NK-92 (cell line): ENCODE data around the gene GCN1.

Source experiments
- DNase-seq: peaks from one replicate; lab custom pipeline; 2025; ENCODE audit not compliant: unreplicated experiment; lab: John Stamatoyannopoulos, UW

The GCN1 gene

DNA sequence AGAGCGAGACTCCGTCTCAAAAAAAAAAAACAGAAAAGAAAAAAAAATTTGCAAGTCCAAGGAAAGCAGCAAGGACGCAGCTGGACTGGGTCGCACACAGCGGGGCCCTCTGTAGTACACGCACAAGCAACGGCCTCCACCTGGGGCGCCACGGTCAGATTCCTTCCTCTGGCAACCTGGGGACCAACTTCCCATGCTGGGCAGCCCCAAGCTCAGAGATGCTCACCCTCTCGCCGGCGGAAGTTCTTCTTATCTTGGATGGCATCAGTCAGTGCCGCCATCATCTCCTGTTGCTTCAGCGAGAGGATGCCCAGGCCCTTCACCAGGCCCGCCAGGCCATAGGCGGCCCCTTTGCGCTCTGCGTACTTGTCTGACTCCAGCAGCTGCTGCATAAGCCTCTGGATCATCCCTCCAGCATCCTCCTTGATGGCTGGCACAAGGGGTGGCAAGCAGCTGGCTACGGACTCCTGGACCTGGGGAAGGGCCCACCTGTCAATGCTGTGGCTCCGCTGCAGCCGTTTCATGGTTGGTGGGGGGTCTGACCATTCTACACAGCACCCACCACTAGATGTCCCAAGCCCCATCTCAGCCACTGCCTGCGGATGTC lies 43.5 kb downstream of the GCN1 start:
- DNase-seq, result no peak

DNA sequence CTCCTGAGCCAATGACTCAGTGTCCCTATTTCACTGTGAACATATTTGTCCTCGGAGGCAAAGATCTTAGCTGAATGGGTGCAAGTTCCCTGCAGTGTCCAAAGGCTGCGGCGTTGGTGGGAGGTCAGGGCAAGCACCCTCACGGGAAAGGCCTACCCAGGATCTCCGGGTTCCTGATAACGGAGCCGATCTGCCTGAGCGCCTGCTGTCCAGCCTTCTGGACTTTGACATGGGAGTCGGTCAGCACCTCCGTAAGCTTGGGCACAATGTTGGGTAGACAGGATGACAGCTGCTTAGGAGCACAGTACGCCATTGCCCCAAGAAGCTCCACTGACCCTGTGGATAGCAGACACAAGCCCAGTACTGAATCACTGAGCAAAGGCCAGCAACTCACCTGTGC lies 46.5 kb downstream of the GCN1 start:
- DNase-seq, result no peak

DNA sequence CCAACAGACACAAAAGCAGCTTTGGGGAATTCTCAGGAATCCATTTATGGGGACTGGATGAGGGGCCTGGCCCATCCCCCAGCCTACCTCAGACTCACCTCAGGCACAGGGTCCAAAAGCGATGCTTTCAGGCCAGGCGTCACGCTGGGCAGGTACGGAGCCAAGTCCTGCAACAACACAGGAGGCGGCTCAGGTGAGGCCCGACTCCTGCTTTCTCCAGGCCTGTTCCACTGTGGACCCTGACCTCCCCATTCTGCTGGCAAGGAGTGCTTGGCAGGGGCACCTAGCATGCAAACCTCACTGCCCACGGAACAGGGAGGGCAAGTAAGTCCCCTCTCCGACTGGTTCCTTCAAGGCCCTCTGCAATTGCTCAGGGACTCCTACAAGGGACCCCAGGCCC lies 49.4 kb downstream of the GCN1 start:
- no peak for DNase-seq

DNA sequence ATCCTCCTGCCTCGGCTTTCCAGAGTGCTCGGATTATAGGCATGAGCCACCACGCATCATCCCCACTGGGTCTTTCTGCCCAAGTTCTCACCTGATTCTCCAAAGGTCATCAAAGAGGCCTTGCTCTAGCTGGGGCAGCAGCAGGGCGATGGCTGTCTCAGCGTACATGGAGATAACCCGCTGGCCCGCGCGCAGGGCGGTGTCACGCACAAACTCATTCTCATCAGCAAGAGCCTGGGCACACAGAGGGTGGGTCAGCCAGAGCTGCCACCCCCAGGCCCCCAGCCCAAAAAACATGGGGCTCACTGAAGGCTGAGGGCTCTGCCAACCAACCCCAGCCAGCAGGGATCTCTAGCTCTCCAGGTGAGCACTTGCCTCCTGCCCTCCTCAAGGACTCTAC lies 50.3 kb downstream of the GCN1 start:
- DNase-seq, result no peak

DNA sequence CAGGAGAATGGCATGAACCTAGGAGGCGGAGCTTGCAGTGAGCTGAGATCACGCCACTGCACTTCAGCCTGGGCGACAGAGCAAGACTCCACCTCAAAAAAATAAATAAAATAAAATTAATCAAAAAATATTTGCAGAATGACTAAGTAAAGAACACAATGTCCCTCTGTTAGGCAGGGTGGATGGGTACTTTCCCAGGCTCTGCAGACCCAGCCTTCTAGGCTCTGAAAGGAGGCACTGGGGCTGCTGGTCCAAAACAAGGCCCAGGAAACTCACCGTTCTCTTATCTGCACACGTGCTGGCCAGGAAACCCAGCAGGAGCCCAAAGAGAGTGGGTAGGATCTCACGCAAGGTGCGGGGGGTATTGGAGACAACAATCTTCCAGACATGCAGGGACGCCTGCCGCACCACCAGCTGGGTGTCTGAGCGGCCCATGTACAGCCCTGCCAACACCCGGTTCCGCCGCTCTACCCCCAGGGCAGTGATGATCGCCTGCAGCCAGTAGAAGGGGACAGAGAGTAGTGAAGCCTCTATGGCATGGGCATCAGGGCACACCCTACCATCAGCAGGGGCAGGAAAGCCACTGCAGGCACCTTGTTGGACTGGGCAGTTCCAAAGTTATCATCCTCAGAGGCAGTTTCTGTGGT lies 52.2 kb downstream of the GCN1 start:
- DNase-seq, result no peak

DNA sequence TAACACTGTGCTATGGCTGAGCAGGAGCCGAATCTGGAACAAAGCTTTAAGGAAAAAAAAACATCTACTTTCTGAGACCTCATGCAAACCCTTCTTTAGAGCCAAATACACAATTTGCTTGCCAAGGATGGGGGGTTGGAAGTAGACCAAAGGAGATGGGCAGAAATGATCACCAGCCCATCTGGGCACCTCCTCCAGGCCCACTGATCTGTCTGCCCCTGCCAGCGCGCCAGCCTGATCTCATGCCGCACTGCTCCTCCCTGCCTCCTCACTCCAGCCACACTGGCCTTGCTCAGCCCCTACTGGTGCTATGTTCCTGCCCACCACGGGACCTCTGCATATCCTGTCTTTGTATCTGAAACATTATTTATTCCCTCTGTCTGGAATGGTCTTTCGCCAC lies 53.2 kb downstream of the GCN1 start:
- DNase-seq, result no peak

DNA sequence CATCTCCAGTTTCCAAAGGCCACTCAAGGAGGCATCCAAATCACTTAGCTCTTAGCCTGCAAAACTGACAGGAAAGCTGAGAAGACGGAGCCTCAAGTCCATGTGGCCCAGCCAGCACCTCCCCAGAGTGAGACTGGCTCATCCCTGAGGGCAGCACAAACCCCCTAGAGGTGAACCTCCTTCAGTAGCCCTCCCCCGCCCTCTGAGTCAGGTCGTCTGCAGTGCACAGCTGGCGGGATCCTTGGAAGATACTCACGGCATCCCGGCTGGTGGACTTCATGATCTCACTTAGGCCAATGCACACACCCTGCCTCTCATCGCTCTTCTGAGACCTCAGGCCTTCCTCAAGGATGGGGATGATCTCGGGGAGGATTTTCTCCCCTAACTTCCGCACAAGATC lies 53.9 kb downstream of the GCN1 start:
- DNase-seq, result no peak

DNA sequence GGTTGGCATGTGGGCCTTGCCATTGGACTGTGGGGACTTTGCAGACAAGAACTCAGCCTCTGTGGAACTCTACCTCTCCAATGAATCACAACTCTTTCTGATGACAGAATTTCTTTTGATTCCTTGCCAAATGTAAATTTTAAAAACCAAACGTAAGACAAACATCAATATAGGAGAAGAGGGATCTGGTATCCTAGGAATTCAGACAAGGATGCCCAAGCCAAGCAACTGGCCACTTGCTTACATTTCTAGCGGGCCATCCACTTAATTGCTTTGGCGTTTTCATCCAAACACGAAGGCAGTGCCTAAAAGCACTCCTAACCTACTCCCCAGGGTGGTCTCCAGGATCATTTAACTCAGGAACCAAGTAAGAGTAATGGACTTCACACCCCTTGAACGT lies 54.6 kb downstream of the GCN1 start:
- no peak for DNase-seq

DNA sequence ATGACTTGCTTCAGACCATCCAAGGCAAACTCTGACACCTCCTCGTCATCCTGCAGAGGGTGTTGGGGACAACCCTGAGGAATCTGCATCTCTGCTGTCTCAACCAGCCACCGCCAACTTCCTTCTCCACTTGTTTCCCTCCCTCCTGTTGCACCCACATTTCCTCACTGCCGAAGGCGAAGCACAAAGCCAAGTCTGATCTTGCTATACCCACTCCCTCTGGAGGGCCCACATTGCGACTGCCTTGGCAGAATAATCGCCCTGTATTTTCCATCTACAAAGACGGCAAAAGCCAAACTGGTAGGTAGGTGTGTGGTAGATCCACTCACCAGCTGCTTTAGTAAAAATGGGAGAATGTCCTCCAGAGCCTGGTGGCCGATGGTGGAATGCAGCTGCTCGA lies 56.1 kb downstream of the GCN1 start:
- no peak for DNase-seq

DNA sequence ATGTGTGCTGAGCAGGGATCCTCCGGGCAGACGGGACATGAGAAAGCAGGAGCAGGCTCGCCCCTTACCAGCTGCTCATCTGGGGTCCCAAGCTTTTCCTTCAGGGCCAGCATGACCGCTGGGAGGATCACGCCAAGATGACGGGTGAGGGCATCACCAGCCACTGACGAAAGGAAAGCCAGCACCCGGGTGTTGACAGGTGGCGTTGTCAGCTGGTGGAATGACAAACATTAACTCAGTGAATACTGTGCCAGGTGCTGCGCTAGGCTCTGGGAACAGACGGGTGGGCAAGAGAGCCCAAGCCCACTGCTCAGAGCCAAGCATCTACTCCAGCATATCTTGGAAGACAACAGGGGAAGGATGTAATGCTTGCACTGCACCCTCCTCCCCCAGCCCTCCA lies 56.7 kb downstream of the GCN1 start:
- no peak for DNase-seq

DNA sequence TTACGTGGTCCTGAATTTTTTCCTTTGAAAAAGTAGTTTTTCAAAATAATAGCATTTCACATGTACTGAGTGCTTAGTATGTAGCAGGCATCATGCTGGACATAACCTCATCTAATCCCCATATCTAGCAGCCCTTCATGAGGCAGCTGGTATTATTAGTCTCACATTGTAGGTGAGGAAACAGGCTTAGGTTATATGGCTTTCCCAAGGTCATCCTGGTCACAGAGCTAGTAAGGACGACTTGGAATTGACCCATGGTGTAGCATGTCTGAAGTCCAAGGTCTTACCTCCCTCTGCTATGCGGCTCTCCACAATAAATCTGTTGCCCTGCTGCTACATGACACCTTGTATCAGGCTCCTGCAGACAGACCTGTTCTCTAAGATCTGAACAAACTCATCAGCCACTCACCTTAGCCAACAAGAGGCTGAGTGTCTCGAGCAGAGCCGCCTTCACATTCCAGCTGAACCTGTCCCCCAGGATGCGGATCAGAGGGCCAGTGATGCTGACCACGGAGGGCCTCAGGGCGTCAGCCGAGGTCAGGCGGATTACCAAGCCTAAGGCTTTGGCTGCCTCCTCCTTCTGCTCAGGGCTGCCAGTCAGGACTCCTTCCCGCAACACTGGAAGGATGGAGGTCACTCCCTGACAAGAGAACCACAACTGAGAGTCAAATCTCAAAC lies 58.3 kb downstream of the GCN1 start:
- no peak for DNase-seq

DNA sequence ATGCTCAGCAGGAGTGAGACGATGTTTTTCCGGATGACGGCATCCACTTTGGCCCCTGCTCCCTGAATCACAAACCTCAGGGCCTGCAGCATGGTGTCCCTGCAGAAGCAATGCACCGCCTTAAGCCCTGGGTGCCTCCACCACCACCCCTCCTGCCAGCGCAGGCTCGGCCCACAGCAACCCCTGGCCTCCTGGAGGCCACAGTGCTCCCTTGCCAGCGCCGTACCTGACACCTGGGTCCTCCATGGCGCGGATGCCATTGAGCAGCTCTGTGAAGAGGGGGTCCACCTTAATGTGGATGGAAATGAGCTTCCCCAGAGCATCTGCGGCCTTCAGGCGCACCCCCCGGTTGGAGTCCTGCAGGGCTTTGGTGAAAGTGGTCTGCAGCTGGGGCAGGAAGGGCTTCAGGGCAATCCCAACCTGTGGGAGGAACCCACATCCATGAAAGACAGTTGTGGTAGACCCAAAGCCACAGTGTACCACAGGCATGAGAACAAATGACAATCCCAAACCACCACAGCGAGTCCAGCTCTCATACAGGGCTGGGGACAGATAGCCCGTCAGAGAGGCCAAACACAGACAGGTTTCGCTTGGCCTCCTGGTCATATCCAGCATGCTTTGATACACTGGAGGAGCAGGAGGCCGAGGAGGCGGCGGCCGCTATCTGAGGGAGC lies 60.1 kb downstream of the GCN1 start:
- no peak for DNase-seq

DNA sequence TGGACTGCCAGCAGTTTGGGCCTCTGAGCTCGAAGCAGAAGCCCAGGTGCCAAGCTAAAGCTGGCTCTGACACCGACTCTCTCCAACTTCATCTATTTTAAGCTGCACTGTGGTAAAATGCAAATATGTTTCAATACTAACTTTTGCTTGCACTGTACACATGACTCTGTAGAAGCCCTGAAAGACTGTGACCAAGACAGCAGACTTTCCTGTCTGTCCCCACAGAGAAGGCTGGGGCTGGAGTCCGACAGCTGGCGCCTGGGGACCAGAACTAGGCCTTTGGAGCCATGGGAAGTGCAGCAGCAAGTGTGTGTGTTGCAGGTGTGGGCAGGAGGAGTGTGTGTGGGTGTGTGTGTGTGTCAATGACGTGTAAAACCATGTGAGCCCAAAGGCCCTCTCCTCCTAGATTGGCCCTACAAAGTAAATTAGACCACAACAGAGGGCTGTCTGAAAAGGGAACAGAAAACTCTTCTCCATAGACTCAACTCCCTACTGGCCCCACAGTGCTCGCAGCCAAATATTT lies 61.6 kb downstream of the GCN1 start:
- no peak for DNase-seq

DNA sequence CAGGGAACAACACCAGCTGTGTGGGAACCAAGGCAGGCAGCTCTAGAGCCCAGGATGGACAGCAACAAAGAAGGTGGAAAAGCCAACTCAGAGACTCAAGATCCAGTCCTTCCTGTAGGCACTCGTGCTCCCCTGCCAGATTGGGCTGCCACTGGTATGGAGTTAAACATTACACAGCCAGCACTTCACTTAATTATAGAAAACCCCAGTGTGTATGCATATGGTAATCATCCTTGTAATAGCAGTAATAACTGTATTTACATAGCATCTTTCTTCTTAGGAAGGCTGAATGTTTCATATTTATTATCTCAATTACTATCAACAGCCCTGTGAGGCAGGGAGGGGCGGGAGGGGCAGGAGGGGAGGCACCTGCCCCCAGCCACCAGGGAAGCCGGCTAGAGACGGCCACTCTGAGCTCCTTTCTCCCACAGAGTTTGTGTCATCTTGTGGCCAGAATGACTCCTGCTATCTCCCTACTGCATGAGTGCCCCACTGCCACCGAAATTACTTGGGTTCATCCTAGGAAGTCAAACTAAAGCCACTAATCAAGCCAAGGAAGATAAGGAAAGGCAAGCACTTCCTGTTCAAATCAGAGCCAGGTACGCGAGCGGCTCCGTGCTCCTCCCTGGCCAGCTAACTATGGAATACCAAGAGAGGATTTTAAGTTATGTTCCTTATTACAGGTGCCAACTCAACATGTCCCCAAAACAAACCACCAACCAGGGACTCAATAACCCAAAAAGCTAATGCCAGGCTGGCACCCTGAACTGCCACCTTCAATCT lies 62.3 kb downstream of the GCN1 start:
- DNase-seq, result no peak

DNA sequence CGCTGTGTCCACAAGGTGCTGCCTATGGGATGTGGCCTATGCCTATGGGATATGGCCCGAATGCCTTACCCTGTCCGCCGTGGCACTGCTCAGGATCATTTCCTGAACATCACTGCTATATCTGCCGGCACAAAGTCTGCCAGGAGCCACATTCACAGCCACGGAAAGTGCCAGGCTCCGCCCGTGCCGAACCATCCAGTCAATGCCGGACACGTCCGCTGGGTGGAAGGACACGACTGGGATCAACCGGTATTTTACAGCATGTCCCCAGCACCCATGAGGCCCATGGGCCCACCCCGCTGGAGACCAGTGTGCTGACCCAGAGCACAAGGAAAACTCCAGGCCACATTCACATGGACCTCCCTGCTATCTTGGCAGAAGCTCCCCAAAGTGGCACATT lies 63.4 kb downstream of the GCN1 start:
- no peak for DNase-seq

DNA sequence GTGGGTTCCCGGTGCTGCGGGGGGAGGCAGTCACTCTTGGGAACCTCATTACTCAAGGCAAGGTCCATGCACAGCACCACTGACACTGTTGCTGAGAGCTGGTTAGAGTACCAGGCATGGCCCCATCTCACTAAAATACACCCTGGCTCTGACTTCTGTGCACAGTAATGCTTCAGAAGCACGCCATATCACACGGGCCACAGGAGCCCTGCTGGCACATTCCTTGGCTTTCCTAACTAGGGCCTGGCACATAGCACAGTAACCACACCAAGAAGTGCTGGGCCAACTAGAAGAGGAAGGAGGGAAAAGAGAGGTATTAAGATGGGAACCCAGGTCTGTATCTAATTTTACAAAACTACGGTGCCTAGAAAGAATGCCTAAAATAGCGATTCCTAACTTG lies 64.5 kb downstream of the GCN1 start:
- no peak for DNase-seq

DNA sequence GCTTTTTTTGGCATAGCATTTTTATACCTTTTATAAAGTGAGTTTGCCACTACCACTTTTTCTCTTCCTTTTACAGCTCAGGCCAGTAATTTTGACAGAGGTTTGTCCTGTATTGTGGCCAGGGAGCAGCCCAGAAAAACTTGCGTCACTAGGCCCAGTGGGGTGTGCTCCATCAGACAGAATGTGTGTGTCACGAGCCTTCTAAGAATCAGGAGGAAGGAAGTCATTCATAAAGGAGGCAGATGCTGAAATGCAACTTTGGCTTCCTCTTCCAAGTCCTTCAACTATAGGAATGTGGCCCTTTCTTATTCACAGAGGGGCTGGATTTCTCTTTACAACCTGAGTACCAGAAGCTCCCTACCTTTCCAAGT lies 67.9 kb downstream of the GCN1 start:
- DNase-seq, result no peak

DNA sequence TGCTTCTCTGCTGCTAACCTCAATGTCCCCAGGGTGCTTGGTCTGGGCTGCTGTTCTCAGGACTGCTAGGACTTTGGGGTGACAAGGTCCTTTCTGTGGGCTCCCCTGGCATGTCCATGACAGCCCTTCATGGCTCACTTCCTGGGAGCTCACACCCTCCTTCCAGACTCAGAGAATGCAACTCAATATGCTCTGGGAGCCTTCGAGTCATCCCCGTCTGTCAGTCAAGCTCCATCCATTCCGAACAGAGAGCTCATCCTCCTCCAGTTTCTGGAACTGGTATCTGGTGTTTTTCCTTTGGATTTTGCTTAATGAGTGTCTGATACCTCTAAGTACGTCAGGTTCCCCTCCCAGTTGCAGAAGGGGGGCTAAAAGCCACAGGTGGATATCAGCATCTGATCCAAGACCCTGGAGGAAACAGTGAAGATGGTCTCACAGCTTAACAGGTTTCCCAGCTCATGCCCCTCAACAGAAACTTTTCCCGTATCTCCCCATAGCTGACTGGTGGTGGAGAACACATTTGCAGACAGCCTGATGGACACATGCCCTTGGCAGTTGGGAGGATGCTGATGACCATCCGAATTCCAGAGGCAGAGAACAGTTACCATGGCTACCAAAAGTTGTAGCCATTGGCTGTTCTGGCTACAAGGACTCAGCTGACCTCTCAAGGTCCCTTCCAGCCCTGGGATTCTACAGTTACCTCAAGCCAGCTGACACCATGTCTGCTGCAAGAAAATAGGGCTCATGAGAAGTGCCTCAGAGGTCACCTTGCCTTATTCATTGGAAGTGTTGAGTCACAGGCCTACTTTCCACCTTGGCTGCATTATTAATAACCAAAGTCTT lies 68.5 kb downstream of the GCN1 start:
- no peak for DNase-seq

DNA sequence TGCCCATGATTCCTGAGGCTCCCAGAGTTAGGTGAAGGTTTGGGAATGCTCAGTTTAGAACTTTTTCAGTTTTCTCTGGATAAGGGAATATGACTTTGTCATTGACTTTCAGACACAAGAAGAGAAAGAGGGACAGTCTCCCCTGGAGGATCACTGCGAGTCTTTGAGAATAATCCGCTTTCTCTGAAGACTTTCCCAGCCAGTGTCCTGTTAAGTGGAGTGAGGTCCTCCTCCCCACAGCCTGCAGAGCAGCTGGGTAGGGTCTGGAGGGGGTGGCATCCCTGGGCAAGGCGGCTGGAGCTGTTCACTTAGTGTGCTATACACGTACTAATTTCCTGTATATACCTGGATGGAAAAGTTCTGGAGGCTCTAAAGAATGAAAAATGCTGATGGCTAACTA lies 69.5 kb downstream of the GCN1 start:
- DNase-seq, result no peak

DNA sequence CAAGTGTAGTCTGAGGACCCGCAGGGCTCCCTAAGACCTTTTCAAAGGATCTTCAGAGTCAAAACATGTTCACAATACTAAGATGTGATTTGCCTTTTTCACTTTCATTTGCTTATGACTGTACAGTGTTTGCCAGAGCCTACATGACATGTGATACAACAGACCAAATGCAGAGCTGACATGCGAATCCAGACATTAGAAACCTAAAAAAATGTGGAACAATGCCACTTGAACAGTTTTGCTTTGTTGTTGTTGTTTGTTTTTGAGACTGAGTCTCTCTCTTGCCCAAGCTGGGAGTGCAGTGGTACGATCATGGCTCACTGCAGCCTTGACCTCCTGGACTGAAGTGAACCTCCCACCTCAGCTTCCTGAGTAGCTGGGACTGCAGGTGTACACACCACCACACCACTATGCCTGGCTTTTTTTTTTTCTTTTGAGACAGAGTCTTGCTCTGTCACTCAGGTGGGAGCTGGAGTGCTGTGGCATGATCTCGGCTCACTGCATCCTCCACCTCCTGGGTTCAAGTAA lies 72.7 kb downstream of the GCN1 start:
- no peak for DNase-seq
